Stomach (tissue), 4 donors: ENCODE results near the gene STPG4.
"Not testable (repeated sequence)": the region's sequence is repeated elsewhere in the genome, so short reads cannot be mapped to it uniquely, and the experiment has no call there.

ENCODE experiments used
- EP300 ChIP-seq: sonication (generic); formaldehyde crosslinking; IDR thresholded peaks from one replicate; pipeline ENCODE4 v1.6.1; 2017; ENCODE audit warnings: antibody characterized with exemption
- POLR2A ChIP-seq, 4 donors: fragments of 450-650 bp; IDR thresholded peaks; one replicate each; pipeline ENCODE4 v1.6.1; 2016; ENCODE audit warnings: antibody characterized with exemption in 4 of 4, control low read depth in 2 of 4, mild to moderate bottlenecking in 1 of 4, moderate library complexity in 1 of 4
- POLR2AphosphoS5 ChIP-seq, 3 donors: sonication (generic); formaldehyde crosslinking; IDR thresholded peaks; one replicate each; pipeline ENCODE4 v1.6.1; 2016; ENCODE audit warnings: antibody characterized with exemption in 3 of 3
- TF ChIP-seq, protein P1 (sequence below), 7 experiments: fragments of 450-650 bp in 4 of 7; fragments of 200-600 bp in 3 of 7; sonication (generic) in 3 of 7; IDR thresholded peaks; one replicate each; pipeline ENCODE4 v1.5.1; 2016 to 2019; ENCODE audit warnings: antibody characterized with exemption in 7 of 7, control low read depth in 2 of 7, mild to moderate bottlenecking in 1 of 7

DNA sequence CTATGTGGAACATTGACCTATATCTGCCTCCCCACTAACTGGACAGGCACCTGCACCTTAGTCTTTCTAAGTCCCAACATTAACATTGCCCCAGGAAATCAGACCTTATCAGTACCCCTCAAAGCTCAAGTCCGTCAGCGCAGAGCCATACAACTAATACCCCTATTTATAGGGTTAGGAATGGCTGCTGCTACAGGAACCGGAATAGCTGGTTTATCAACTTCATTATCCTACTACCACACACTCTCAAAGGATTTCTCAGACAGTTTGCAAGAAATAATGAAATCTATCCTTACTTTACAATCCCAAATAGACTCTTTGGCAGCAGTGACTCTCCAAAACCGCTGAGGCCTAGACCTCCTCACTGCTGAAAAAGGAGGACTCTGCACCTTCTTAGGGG, 48.9 kb downstream of the STPG4 start:
- TF ChIP-seq, protein P1, sequence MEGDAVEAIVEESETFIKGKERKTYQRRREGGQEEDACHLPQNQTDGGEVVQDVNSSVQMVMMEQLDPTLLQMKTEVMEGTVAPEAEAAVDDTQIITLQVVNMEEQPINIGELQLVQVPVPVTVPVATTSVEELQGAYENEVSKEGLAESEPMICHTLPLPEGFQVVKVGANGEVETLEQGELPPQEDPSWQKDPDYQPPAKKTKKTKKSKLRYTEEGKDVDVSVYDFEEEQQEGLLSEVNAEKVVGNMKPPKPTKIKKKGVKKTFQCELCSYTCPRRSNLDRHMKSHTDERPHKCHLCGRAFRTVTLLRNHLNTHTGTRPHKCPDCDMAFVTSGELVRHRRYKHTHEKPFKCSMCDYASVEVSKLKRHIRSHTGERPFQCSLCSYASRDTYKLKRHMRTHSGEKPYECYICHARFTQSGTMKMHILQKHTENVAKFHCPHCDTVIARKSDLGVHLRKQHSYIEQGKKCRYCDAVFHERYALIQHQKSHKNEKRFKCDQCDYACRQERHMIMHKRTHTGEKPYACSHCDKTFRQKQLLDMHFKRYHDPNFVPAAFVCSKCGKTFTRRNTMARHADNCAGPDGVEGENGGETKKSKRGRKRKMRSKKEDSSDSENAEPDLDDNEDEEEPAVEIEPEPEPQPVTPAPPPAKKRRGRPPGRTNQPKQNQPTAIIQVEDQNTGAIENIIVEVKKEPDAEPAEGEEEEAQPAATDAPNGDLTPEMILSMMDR (IDR thresholded peaks at IDR 0.05): not testable (repeated sequence)
- TF ChIP-seq POLR2AphosphoS5 (IDR thresholded peaks at IDR 0.05); POLR2A (IDR thresholded peaks at IDR 0.05); EP300: not testable (repeated sequence)
